ENCODE results near the gene LMOD2.

- TF ChIP-seq POLR2AphosphoS5 (IDR thresholded peaks at IDR 0.05; ENCODE audit: low read length) (no peak), ETV6 (conservative IDR thresholded peaks at IDR 0.05 in 1 of 2, IDR thresholded peaks at IDR 0.05 in 1 of 2; ENCODE audit: borderline replicate concordance in 1 of 2, low read depth in 1 of 2) (no peak), E2F8 (IDR thresholded peaks at IDR 0.05; ENCODE audit: low read depth, partially characterized antibody) (no peak), CTCF (IDR thresholded peaks at IDR 0.05 in 2 of 3, conservative IDR thresholded peaks at IDR 0.05 in 1 of 3; ENCODE audit: control insufficient read depth in 2 of 3, extremely low read depth in 1 of 3, insufficient read depth in 1 of 3, low read depth in 3 of 3, low read length in 3 of 3) (no peak), KDM1A (IDR thresholded peaks at IDR 0.05; ENCODE audit: borderline replicate concordance) (no peak), POLR2A (IDR thresholded peaks at IDR 0.05; ENCODE audit: low read depth, low read length) (no peak)
Measured at GRCh38 chr7:123665157-123665556, 9.5 kb downstream of the LMOD2 start.

Measured in GM12878 (cell line).